Right lobe of liver (tissue), 6 donors: ENCODE data around the gene FAM89B. TPM values are rescaled to one million over a fixed set of nuclear protein-coding genes. Genes with fewer than 3 reads are reported as not detected.

ENCODE experiments used
- ATAC-seq, 4 donors: fragments of 200-7000 bp; cut with Tn5 transposase; one replicate each; pipeline ENCODE4 v1.9.1; 2020; ENCODE audit warnings: mild to moderate bottlenecking in 4 of 4, moderate library complexity in 4 of 4
- DNase-seq, 3 donors: peaks; one replicate each; pipeline ENCODE4 v3.0.0-alpha.2; 2020
- H3K27ac ChIP-seq, 3 donors: fragments of 200-600 bp; one replicate each; pipeline ENCODE4 v1.8.0; 2022
- H3K27me3 ChIP-seq, 2 donors: fragments of 200-600 bp; one replicate each; pipeline ENCODE4 v1.8.0; 2022
- H3K36me3 ChIP-seq, 4 donors: fragments of 200-600 bp; sonication (generic) in 1 of 4; one replicate each; pipeline versions ENCODE4 v1.5.1 to v1.8.0; 2017 to 2022; ENCODE audit warnings: control low read depth in 1 of 4
- H3K4me1 ChIP-seq, 4 donors: fragments of 200-600 bp; sonication (generic) in 1 of 4; one replicate each; pipeline versions ENCODE4 v1.5.1 to v1.8.0; 2017 to 2022; ENCODE audit warnings: control low read depth in 1 of 4
- H3K4me3 ChIP-seq, 3 donors: fragments of 200-600 bp; one replicate each; pipeline ENCODE4 v1.8.0; 2022
- H3K9me3 ChIP-seq, 4 donors: fragments of 200-600 bp; sonication (generic) in 1 of 4; one replicate each; pipeline versions ENCODE4 v1.5.1 to v1.8.0; 2017 to 2022; ENCODE audit warnings: control low read depth in 1 of 4
- POLR2A ChIP-seq: fragments of 450-650 bp; IDR thresholded peaks from one replicate; pipeline ENCODE4 v1.6.1; 2017; ENCODE audit warnings: antibody characterized with exemption, mild to moderate bottlenecking
- WGBS: methylation state at CpG from one replicate; pipeline ENCODE4 v1.1.6; 2018; ENCODE audit warnings: low coverage, low lambda C conversion rate; ENCODE audit not compliant: insufficient coverage; ENCODE audit errors: missing lambda C conversion rate; 5-methylcytosine and 5-hydroxymethylcytosine counted together
- intact Hi-C, 2 donors: fragments of 100-400 bp; cut with DNase I; formaldehyde crosslinking; loops; one replicate each; pipeline versions ENCODE4 v1.11.2 to v1.14.1; 2022
- total RNA-seq, 6 experiments: library from RNA; depleted of rRNA in 2 of 6; stranded (reverse); fragments of >200 nt in 2 of 6; fragmentation: NEBNext Ultra II Directional in 3 of 6; extraction: Animal tissue kit (Norgen Biotek cat#: 25700) in 3 of 6; gene quantifications; one replicate each; pipeline versions ENCODE4 v1.1.0 to v1.2.4, GENCODE V29; 2016 to 2023
- TF ChIP-seq, protein P1 (sequence below), 4 donors: fragments of 200-600 bp in 3 of 4; fragments of 450-650 bp in 1 of 4; IDR thresholded peaks; one replicate each; pipeline versions ENCODE4 v1.5.1 to v1.8.0; 2016 to 2022; ENCODE audit warnings: antibody characterized with exemption in 4 of 4, mild to moderate bottlenecking in 2 of 4
- donor health status: DM: no; HTN: yes; CAD: no.
- donor health status: DM: no; HTN: no; CAD: no.
- donor health status: DM: no; HTN: no; CAD: no.
- donor health status: DM: no; HTN: yes; CAD: no.
- donor health status: DM: no; HTN: yes; CAD: no.

The FAM89B gene
- total RNA-seq, 6 experiments from 2014 or later, result 12.8 to 20.6 (median 14.6) TPM

GRCh38 chr11:65593518-65594414, 21.4 kb downstream of the FAM89B start:
- Histone ChIP-seq H3K4me1 (no peaks in the 10 kb centered on the region), H3K36me3 (peaks cover 0 to 14% (median 6%) of the 10 kb centered on the region in 4 donors), H3K27ac (no peak overlapping the region), H3K27me3 (no peaks in the 10 kb centered on the region), H3K9me3 (no peaks in the 10 kb centered on the region), H3K4me3 (no peak overlapping the region)
- intact Hi-C loops, result no loop called here
- DNase-seq (peak in 2 of 3 donors; percentile 55 to 61), ATAC-seq (peak; percentile 48 to 63 (median 51))
- no peak for TF ChIP-seq POLR2A
- TF ChIP-seq, protein P1, sequence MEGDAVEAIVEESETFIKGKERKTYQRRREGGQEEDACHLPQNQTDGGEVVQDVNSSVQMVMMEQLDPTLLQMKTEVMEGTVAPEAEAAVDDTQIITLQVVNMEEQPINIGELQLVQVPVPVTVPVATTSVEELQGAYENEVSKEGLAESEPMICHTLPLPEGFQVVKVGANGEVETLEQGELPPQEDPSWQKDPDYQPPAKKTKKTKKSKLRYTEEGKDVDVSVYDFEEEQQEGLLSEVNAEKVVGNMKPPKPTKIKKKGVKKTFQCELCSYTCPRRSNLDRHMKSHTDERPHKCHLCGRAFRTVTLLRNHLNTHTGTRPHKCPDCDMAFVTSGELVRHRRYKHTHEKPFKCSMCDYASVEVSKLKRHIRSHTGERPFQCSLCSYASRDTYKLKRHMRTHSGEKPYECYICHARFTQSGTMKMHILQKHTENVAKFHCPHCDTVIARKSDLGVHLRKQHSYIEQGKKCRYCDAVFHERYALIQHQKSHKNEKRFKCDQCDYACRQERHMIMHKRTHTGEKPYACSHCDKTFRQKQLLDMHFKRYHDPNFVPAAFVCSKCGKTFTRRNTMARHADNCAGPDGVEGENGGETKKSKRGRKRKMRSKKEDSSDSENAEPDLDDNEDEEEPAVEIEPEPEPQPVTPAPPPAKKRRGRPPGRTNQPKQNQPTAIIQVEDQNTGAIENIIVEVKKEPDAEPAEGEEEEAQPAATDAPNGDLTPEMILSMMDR (IDR thresholded peaks at IDR 0.05), result peak; percentile 57 to 69 (median 64)
- WGBS, result 57% methylated on average over 9 of the region's 26 CpGs

DNA sequence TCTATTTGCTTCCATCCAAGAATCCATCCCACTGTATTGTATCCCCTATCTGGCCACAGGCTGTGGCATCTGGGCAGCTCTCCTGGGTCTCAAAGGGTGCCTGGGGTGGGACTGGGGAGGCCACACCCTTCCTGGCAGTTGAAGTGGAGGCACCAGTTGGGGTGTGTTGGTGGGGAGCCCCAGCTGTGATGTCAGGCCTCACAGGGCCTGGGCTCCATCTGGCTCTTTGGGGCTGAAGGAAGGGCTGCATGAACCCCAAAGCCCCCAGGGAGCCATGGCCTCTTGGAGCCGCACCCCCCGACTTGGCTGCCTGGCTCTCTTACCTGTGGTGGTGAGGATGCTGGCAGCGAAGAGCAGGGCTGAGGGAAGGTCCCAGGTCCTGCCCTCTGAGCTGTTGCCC, 22.8 kb downstream of the FAM89B start:
- Histone ChIP-seq H3K27ac (no peak overlapping the region), H3K27me3 (no peaks in the 10 kb centered on the region), H3K4me1 (no peaks in the 10 kb centered on the region), H3K4me3 (no peak overlapping the region), H3K9me3 (no peaks in the 10 kb centered on the region), H3K36me3 (peaks cover 0 to 17% (median 8%) of the 10 kb centered on the region in 4 donors)
- no CpG with 5 or more reads among the region's 3 CpGs for WGBS
- no peak for TF ChIP-seq POLR2A
- TF ChIP-seq, protein P1 (IDR thresholded peaks at IDR 0.05), result no peak
- intact Hi-C loops, result no loop called here
- ATAC-seq, result no peak
- DNase-seq, result no peak

DNA sequence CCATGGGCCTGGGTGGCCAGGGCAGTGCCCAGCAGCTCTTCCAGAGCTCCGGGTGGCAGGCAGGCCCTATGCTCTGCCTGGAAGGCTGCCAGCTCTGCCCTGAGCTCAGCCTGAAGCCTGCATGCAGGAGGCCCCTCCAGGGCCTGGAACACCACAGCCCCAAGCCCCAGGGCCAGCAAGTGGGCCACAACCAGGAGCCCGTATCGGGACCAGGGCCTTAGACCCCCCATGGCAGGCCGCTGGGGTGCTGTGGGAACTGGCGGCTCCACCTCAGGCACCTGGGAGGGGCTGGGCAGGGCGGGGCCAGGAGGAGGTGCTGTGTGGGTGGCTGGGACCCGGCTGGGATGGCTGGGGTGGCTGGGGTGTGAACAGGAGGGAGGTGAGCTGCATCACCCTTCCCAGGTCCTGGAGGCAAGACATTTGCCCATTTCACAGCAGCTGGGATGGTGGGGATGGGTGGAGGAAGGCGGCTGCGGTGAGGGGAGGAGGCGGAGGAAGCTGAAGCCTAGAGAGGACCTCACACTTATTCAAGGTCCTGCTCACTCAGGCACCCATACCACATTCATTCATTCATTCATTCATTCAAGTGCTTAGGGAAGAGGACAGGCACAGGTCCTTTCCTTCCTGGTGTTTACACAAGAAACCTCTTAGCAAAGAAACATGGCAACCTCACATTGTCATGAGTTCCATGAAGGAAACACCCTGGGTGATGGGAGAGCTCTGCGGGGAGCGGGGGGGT, 23.4 kb downstream of the FAM89B start, which contains the start of gene KCNK7:
Gene KCNK7, minus strand, starts transcription at position 258 of the 739 bp plus-strand sequence. Its CDS starts 28 bp downstream, at position 230.
- DNase-seq (no peak), ATAC-seq (peak in 1 of 4 donors; percentile 3)
- intact Hi-C loops, result no loop called here
- TF ChIP-seq, protein P1 (IDR thresholded peaks at IDR 0.05), result no peak
- TF ChIP-seq POLR2A, result no peak
- Histone ChIP-seq H3K27me3 (no peaks in the 10 kb centered on the region), H3K4me3 (no peak within 1 kb of the TSS), H3K27ac (no peak within 1 kb of the TSS), H3K9me3 (no peaks in the 10 kb centered on the region), H3K4me1 (no peaks in the 10 kb centered on the region), H3K36me3 (peaks cover 0 to 17% (median 8%) of the 10 kb centered on the region in 4 donors)
- 71% methylated on average over 6 of the region's 12 CpGs for WGBS

DNA sequence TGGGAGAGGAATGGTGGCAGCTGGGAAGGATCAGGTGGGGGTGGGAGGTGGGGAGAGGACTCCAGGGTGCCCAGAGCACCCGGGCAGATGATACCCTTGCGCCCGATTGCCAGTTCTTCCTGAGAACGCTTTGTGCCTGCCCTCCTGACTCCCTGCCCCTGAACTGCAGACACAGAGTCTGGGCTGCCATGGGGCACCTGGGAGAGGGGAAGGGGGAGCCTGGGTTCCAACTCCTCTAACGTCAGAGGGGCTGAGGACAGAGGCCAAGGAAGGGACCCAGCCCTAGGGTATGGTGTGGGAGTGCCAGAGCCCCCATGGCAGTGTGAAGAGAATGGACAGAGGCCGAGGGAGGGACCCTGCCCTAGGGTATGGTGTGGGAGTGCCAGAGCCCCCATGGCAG, 24.2 kb downstream of the FAM89B start:
- no peak overlapping the region for H3K27ac ChIP-seq
- H3K4me1 ChIP-seq, result no peaks in the 10 kb centered on the region
- no peaks in the 10 kb centered on the region for H3K9me3 ChIP-seq
- TF ChIP-seq, protein P1 (IDR thresholded peaks at IDR 0.05), result no peak
- no peak for TF ChIP-seq POLR2A
- WGBS, result 82% methylated on average over 3 of the region's 6 CpGs
- no peak for DNase-seq
- peaks cover 0 to 17% (median 8%) of the 10 kb centered on the region in 4 donors for H3K36me3 ChIP-seq
- ATAC-seq, result no peak
- intact Hi-C loops, result no loop called here
- H3K4me3 ChIP-seq, result no peak overlapping the region
- H3K27me3 ChIP-seq, result no peaks in the 10 kb centered on the region
